Measurements from ENCODE around the gene S100B. TPM values are rescaled to one million over a fixed set of nuclear protein-coding genes. Genes with fewer than 3 reads are reported as not detected.

The S100B gene
- total and polyA plus RNA-seq, 2 donors (not counting 3 experiments of a cell fraction or from before 2014, with no cell fraction given), result not detected

DNA sequence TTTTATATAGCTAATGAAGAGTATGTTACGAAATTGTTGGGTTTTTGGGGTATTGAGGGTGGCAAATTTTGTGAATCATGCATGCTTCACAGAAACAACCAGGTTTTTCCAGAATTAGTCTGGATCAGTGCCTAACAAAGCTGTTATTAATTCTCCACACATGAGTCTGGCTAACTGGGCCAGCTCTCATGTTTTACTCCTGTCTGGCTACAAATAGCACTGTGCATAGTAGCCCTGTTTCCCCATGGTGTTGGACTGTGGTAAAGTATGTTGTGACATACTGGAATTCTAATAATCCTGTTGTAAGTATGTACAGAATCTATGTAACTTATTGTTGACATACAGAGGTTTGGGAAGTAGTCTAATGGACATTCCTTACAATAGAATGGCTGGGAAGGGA, 35.8 kb downstream of the S100B start:
- dilution Hi-C loops (cut with MboI; ENCODE audit: extremely low pct_ligation_motif_present, low sequenced_read_pairs), result no loop called here
- TF ChIP-seq POLR2AphosphoS5 (IDR thresholded peaks at IDR 0.05; ENCODE audit: insufficient read depth, low read depth, low read length), result no peak
- TF ChIP-seq GATA2 (IDR thresholded peaks at IDR 0.05; ENCODE audit: insufficient read depth, insufficient read length, low read depth, low read length), result no peak
- no peak for TF ChIP-seq EZH2 (IDR thresholded peaks at IDR 0.05; ENCODE audit: borderline replicate concordance, low read depth, low read length, severe bottlenecking)
- TF ChIP-seq, protein P1, sequence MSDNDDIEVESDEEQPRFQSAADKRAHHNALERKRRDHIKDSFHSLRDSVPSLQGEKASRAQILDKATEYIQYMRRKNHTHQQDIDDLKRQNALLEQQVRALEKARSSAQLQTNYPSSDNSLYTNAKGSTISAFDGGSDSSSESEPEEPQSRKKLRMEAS (IDR thresholded peaks at IDR 0.05; ENCODE audit: insufficient read depth, insufficient read length), result no peak
- TF ChIP-seq JUN (IDR thresholded peaks at IDR 0.05; ENCODE audit: borderline replicate concordance, insufficient read depth, insufficient read length, low read depth), result no peak
- TF ChIP-seq POLR2A (IDR thresholded peaks at IDR 0.05; ENCODE audit: low read depth, low read length), result no peak
- TF ChIP-seq, protein P2, sequence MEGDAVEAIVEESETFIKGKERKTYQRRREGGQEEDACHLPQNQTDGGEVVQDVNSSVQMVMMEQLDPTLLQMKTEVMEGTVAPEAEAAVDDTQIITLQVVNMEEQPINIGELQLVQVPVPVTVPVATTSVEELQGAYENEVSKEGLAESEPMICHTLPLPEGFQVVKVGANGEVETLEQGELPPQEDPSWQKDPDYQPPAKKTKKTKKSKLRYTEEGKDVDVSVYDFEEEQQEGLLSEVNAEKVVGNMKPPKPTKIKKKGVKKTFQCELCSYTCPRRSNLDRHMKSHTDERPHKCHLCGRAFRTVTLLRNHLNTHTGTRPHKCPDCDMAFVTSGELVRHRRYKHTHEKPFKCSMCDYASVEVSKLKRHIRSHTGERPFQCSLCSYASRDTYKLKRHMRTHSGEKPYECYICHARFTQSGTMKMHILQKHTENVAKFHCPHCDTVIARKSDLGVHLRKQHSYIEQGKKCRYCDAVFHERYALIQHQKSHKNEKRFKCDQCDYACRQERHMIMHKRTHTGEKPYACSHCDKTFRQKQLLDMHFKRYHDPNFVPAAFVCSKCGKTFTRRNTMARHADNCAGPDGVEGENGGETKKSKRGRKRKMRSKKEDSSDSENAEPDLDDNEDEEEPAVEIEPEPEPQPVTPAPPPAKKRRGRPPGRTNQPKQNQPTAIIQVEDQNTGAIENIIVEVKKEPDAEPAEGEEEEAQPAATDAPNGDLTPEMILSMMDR (IDR thresholded peaks at IDR 0.05; ENCODE audit: extremely low read depth in 1 of 2, insufficient read depth in 1 of 2, low read depth in 1 of 2, low read length in 2 of 2), result no peak
- no peak for TF ChIP-seq MYC (IDR thresholded peaks at IDR 0.05; ENCODE audit: low read depth, low read length)
- no peak for TF ChIP-seq FOS (IDR thresholded peaks at IDR 0.05; ENCODE audit: borderline replicate concordance, insufficient read depth, low read length)
- CTCF ChIA-PET, result interaction anchor here (1.2 to 1.3 kb wide), 2 partner anchors 10 to 71 kb away, joined by 4 to 6 read pairs; no protein-coding TSS in a partner anchor
- H3K36me3 ChIP-seq (ENCODE audit: control insufficient read depth in 2 of 2, extremely low read depth in 1 of 2, insufficient read depth in 2 of 2, low read length in 2 of 2), result peaks cover 12 to 40% of the 10 kb centered on the region in 2 experiments
- H3K4me3 ChIP-seq (replicated peaks in 1 of 3; ENCODE audit: insufficient read depth in 1 of 3, low read depth in 1 of 3, low read length in 3 of 3), result no peak overlapping the region
- H3K4me1 ChIP-seq (ENCODE audit: control insufficient read depth, extremely low read depth, insufficient read depth, low read length), result no peaks in the 10 kb centered on the region
- intact Hi-C loops (cut with micrococcal nuclease), result no loop called here
- no peak overlapping the region for H2AFZ ChIP-seq (ENCODE audit: low read depth, low read length)
- H3K27me3 ChIP-seq (ENCODE audit: control insufficient read depth in 2 of 2, insufficient read depth in 2 of 2, low read length in 2 of 2), result no peaks in the 10 kb centered on the region
- no peak overlapping the region for H3K9ac ChIP-seq (replicated peaks; ENCODE audit: extremely low read depth, insufficient read depth, low read length)
- BruUV-seq (replicated peaks), result no TSS peak
- FAIRE-seq (no peak), DNase-seq (ENCODE audit: low read depth, low spot score) (no peak)
- no peaks in the 10 kb centered on the region for H3K9me1 ChIP-seq (replicated peaks; ENCODE audit: control insufficient read depth, extremely low read depth, insufficient read depth, low read length)
- no peak overlapping the region for H3K4me2 ChIP-seq (ENCODE audit: insufficient read depth, low read length)
- no peaks in the 10 kb centered on the region for H3K9me3 ChIP-seq (replicated peaks; ENCODE audit: control insufficient read depth, insufficient read depth, low read length)
- no peaks in the 10 kb centered on the region for H3K79me2 ChIP-seq (ENCODE audit: control insufficient read depth, insufficient read depth, low read length)
- no peaks in the 10 kb centered on the region for H4K20me1 ChIP-seq (replicated peaks; ENCODE audit: control insufficient read depth, extremely low read depth, insufficient read depth, low read length)
- POLR2A ChIA-PET, result no interaction called here
- H3K27ac ChIP-seq (ENCODE audit: insufficient read depth, low read depth, low read length), result no peak overlapping the region

All from endothelial cell of umbilical vein (primary cell).